Urinary bladder (tissue), 4 donors: Measurements from ENCODE around the gene AADACL4. TPM values are rescaled to one million over a fixed set of nuclear protein-coding genes. Genes with fewer than 3 reads are reported as not detected.
"Not testable (repeated sequence)": the region's sequence is repeated elsewhere in the genome, so short reads cannot be mapped to it uniquely, and the experiment has no call there.

Source experiments
- DNase-seq: peaks from one replicate; pipeline ENCODE4 v3.0.0-alpha.2; 2015; ENCODE audit errors: extremely low spot score
- H3K27ac ChIP-seq: one replicate; pipeline ENCODE4 v1.5.1; 2013; ENCODE audit warnings: low read depth, mild to moderate bottlenecking, moderate library complexity
- H3K36me3 ChIP-seq: one replicate; pipeline ENCODE4 v1.6.1; 2013; ENCODE audit warnings: mild to moderate bottlenecking, moderate library complexity; ENCODE audit not compliant: insufficient read depth
- H3K4me1 ChIP-seq: one replicate; pipeline ENCODE4 v1.6.1; 2013; ENCODE audit warnings: mild to moderate bottlenecking, moderate library complexity; ENCODE audit not compliant: insufficient read depth
- H3K4me3 ChIP-seq: one replicate; pipeline ENCODE4 v1.5.1; 2013; ENCODE audit warnings: low read depth, low read length
- WGBS: extraction: QIAGEN DNeasy Blood & Tissue Kit; methylation state at CpG from one replicate; pipeline ENCODE4 v1.1.7; 2013; 5-methylcytosine and 5-hydroxymethylcytosine counted together
- polyA plus RNA-seq: library from polyadenylated mRNA; stranded (reverse); fragments of 200-250 nt; gene quantifications from one replicate; pipeline ENCODE4 v1.2.3, GENCODE V29; 2013
- total RNA-seq: library from RNA; depleted of rRNA; stranded (reverse); fragments of >200 nt; gene quantifications from one replicate; pipeline ENCODE4 v1.2.3, GENCODE V29; 2014
- donor health status: healthy with polysubstance abuse.
- donor health status: healthy.

The AADACL4 gene
- total and polyA plus RNA-seq, 2 donors = 0.37 TPM; not detected in 1

DNA sequence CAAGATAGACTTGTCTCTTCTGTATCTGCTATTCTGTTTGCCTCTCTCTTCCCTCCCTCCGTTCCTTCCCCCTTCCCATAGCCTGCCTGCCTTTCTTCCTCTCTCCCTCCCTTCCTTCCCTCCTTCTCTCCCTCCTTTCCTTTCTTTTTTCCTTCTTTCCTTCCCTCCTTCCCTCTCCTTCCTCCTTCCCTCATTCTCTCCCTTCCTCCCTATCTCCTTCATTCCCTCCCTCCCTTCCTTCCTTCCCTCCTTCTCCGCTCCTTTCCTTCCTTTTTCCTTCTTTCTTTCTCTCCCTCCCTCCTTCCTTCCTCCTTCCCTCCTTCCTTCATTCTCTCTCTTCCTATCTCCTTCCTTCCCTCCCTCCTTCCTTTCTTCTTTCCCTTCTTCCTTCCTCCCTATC lies 944 bp downstream of the AADACL4 start:
- WGBS = 92% methylated on average over 2 of the region's 2 CpGs
- Histone ChIP-seq H3K4me3 (no peak overlapping the region), H3K27ac (no peak overlapping the region), H3K4me1 (no peaks in the 10 kb centered on the region), H3K36me3 (no peaks in the 10 kb centered on the region)
- no peak for DNase-seq

DNA sequence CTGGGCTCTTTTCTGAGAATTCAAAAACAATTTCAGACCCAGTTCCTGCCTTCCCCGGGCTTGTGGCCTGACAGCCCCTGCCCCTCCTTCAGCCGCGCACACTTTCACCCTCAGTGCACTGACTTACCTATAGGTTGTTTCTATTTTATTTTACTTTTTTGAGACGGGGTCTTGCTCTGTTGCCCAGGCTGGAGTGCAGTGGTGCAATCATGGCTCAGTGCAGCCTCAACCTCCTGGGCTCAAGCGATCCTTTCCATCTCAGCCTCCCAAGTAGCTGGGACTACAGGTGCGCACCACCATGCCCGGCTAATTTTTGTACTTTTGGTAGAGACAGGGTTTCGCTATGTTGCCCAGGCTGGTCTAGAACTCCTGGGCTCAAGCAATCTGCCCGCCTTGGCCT lies 1.5 kb downstream of the AADACL4 start:
- not testable (repeated sequence) for H3K27ac ChIP-seq, H3K4me3 ChIP-seq, H3K4me1 ChIP-seq, H3K36me3 ChIP-seq, DNase-seq
- 93% methylated on average over 9 of the region's 9 CpGs for WGBS

DNA sequence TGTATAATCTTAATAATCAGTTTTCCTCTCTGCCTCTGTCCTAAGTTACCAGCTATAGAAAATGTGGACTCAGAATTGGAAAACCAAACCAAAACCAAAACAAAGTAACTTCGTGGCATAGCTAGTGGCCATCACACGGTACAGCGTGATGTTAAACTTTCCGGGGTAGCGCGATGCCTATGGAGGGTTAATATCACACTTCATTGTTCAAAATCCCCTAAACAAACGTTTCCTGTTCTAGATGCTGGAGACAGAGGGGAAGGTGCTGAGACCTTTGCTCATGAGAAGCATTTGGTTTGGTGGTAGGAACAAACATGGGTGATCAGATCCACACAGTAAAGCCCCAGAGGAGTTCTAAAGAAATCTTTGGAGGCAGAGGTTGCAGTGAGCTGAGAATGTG lies 4.9 kb downstream of the AADACL4 start:
- WGBS = 88% methylated on average over 7 of the region's 7 CpGs
- H3K36me3 ChIP-seq = no peaks in the 10 kb centered on the region
- H3K4me1 ChIP-seq = no peaks in the 10 kb centered on the region
- H3K4me3 ChIP-seq = no peak overlapping the region
- H3K27ac ChIP-seq = no peak overlapping the region
- DNase-seq = no peak

DNA sequence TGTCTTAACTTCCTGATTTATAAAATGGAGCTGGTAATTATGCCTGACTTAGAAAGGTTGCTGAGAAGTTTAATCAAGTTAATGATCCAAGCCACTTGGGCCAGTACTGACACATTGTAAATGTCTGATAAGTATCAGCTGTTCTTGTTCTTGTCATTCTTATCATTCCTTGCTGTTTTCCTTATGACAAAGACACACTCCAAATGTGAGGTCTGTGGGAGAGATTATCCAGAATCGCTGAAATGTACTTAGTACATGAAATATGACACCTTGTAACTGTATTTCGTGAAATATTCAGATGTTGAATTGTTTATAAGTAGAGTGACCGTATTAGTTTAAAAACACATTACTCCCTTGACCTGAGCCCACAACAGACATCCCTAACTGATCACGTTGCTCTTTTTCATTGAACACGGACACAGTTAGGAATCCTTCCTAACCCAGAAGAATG lies 6.1 kb downstream of the AADACL4 start:
- Histone ChIP-seq H3K36me3 (no peaks in the 10 kb centered on the region), H3K27ac (no peak overlapping the region), H3K4me3 (no peak overlapping the region), H3K4me1 (no peaks in the 10 kb centered on the region)
- DNase-seq = peak; percentile 29
- 33% methylated on average over 5 of the region's 5 CpGs for WGBS

DNA sequence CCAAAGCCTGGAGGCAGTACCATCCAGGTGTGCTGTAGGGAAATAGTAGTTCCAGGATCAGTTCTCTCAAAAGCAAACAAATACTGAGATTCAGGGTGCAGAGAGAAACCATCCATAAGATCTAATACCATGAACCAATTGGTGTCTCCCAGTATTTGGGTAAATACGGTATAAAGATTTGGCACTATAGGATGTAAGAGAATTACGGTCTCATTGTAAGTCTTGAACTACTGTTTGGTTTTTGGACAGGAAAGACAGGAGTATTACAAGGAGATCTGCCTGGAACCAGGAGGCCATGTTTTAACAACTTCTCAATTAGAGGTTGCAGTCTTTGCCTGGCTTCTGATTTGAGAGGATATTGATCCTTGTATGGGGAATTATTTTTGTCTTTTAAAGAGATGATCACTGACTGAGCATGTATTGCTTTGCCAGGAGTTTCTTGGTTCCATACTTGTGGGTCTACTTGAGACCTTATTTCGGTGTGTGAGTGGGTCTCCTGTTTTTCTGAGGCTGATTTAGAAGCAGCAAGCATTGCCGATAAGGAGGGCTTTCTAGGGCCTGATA lies 10.2 kb downstream of the AADACL4 start:
- H3K36me3 ChIP-seq = no peaks in the 10 kb centered on the region
- WGBS = 82% methylated on average over 4 of the region's 4 CpGs

GRCh38 chr1:12654657-12655056 lies 10.8 kb downstream of the AADACL4 start:
- no peak for DNase-seq
- H3K4me3 ChIP-seq = no peak overlapping the region
- H3K4me1 ChIP-seq = no peaks in the 10 kb centered on the region
- H3K36me3 ChIP-seq = no peaks in the 10 kb centered on the region
- 89% methylated on average over 8 of the region's 8 CpGs for WGBS
- H3K27ac ChIP-seq = no peak overlapping the region

More for the DNA sequence above, 10.2 kb downstream of the AADACL4 start:
- no peak for DNase-seq
- no peak overlapping the region for H3K27ac ChIP-seq
- H3K4me1 ChIP-seq = no peaks in the 10 kb centered on the region
- H3K4me3 ChIP-seq = no peak overlapping the region

GRCh38 chr1:12656575-12656974 lies 12.7 kb downstream of the AADACL4 start:
- Histone ChIP-seq H3K4me1 (no peaks in the 10 kb centered on the region), H3K4me3 (no peak overlapping the region), H3K27ac (no peak overlapping the region), H3K36me3 (no peaks in the 10 kb centered on the region)
- no peak for DNase-seq
- 91% methylated on average over 4 of the region's 4 CpGs for WGBS

GRCh38 chr1:12657060-12657884 lies 13.4 kb downstream of the AADACL4 start:
- Histone ChIP-seq H3K4me3 (no peak overlapping the region), H3K27ac (no peak overlapping the region), H3K4me1 (no peaks in the 10 kb centered on the region), H3K36me3 (no peaks in the 10 kb centered on the region)
- 96% methylated on average over 13 of the region's 13 CpGs for WGBS
- no peak for DNase-seq

GRCh38 chr1:12657885-12658512 lies 14.1 kb downstream of the AADACL4 start:
- 94% methylated on average over 9 of the region's 9 CpGs for WGBS

GRCh38 chr1:12658531-12659453 lies 14.9 kb downstream of the AADACL4 start:
- Histone ChIP-seq H3K4me3 (no peak overlapping the region), H3K27ac (no peak overlapping the region), H3K36me3 (no peaks in the 10 kb centered on the region), H3K4me1 (no peaks in the 10 kb centered on the region)
- DNase-seq = peak; percentile 70
- 48% methylated on average over 23 of the region's 23 CpGs for WGBS

More at GRCh38 chr1:12657885-12658512, 14.1 kb downstream of the AADACL4 start:
- H3K36me3 ChIP-seq, H3K27ac ChIP-seq, DNase-seq, H3K4me1 ChIP-seq, H3K4me3 ChIP-seq: not testable (repeated sequence)

GRCh38 chr1:12661606-12662219 lies 17.8 kb downstream of the AADACL4 start:
- 85% methylated on average over 6 of the region's 6 CpGs for WGBS
- H3K27ac ChIP-seq = no peak overlapping the region
- no peak for DNase-seq
- no peaks in the 10 kb centered on the region for H3K36me3 ChIP-seq
- H3K4me3 ChIP-seq = no peak overlapping the region
- no peaks in the 10 kb centered on the region for H3K4me1 ChIP-seq

DNA sequence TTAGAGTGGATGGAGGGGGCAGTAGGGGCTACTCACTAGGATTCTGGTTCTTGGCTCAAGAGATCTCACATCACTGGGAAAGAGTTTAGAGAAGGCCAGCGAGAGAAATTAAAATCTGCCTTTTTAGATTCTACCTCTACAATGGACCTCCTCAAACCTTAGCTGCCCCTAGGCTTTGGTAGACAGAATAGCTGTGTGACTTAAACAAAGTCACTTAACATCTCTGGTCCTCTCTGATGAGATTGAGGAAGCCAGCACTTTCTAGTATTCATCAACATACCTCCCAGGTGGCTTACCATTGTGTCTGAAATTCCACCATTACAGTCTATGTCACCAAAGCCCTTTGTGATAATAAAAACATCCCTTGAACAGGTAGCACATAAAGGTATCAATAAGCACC lies 18.7 kb downstream of the AADACL4 start:
- Histone ChIP-seq H3K4me1 (no peaks in the 10 kb centered on the region), H3K36me3 (no peaks in the 10 kb centered on the region), H3K27ac (no peak overlapping the region), H3K4me3 (no peak overlapping the region)
- DNase-seq = no peak
- 98% methylated on average over 1 of the region's 1 CpG for WGBS

GRCh38 chr1:12665511-12665910 lies 21.6 kb downstream of the AADACL4 start:
- no peak overlapping the region for H3K4me3 ChIP-seq
- no peak overlapping the region for H3K27ac ChIP-seq
- DNase-seq = no peak
- 67% methylated on average over 4 of the region's 4 CpGs for WGBS
- H3K36me3 ChIP-seq = no peaks in the 10 kb centered on the region
- H3K4me1 ChIP-seq = no peaks in the 10 kb centered on the region
